GM19395 (cell line): ENCODE results near the gene LDB3.
"Not testable (repeated sequence)": the region's sequence is repeated elsewhere in the genome, so short reads cannot be mapped to it uniquely, and the experiment has no call there.

ENCODE experiments used
- ATAC-seq: cut with Tn5 transposase; IDR thresholded peaks from one replicate; pipeline ENCODE4 v1.9.1; 2021; ENCODE audit warnings: mild to moderate bottlenecking, moderate library complexity; ENCODE audit not compliant: unreplicated experiment

Gene LDB3

DNA sequence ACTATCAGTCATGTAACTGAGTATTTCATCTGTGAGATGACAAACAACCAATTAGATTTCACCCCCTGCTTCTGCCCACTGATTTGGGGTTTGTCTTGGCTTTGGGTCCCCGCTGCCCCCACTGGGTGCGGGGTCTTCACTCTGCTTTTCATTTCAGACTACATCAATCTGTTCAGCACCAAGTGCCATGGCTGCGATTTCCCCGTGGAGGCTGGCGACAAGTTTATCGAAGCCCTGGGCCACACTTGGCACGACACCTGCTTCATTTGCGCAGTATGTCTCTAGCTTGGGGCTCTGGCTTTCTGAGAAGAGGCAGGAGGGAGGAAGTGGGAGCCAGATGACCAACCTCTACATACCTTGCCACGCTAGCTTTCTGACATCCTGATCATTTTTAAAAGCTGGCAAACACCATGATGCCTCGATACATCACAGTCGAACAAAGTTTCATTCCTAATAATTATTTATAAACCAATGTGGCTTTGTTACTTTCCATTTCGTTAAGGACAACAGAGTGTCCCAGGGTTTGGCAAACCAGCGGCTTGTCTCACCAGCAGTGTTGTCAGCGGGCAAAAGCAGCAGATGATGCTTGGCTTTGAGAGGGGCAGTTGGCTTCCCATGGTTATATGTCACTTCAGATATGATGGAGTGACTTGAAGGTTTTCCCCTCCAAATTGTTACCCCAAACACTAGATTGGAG is 57.8 kb downstream of the LDB3 start:
- ATAC-seq, result no peak

DNA sequence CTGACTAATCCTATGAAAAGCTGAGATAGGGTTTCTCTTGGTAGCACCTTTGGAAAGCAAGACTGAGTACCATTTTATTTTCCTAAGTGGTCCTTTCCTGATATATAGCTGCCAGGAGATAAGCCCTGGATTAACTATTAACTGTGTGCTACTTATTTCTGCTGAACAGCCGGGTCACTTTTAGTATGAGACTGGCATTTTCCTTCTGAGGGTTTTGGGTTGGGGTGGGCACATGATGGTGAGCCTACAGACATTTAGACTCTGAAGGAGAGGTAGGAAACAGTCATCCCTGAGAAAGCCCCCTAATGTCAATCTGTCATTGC is 58.3 kb downstream of the LDB3 start:
- ATAC-seq, result no peak

DNA sequence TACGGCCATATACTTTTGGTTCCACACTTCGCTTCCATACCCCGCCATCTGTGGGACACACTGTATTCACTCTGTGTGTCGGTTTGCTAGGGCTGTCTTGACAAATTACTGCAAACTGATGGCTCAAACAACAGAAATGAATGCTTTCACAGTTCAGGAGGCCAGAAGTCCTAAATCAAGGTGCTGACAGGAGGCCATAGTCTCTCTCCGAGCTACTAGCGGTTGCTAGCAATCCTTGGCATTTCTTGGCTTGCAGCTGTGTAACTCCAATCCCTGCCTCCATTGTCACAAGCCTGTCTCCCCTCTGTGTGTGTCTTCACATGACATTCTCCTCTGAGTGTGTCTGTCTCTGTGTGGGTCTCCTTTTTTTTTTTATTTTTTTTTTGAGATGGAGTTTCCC is 59.2 kb downstream of the LDB3 start:
- no peak for ATAC-seq

DNA sequence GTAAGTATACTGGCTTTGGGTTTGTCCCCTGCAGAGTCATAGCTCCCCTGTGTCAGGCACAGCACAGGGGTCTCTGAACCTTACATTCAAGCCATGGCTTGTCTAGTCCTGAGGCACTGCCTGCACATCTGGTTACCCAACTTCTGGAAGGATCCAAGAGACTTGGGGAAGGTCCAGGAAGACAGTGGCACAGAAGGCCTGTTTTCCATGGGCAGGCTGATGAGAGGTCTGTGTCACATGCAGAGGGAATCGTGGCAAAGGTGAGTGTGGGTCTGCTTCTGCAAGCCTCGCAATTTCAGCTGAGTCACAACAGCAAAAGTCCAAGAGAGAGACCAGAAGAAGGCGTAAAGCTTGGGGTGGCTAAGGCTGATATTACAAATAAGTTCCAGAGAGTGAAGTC is 59.7 kb downstream of the LDB3 start:
- ATAC-seq, result no peak

DNA sequence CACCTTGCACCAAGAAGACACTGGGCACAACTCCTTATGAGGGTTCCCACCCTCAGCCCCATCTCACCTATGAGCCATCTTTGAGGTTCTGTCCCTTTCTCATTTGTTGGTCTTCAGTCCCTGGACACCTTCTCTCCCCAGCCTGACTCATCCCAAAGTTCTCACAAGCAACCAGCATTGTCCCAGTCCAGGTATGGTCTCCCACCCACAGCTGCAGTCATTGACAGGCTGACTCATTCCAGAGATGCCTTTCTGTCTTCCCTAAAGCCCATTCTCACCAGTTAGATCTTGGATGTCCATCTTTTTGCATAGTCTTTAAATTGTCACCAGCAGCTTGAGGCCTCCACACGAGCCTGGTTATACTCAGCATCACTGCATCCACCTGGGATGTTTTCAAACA is 61.4 kb downstream of the LDB3 start:
- ATAC-seq, result no peak

DNA sequence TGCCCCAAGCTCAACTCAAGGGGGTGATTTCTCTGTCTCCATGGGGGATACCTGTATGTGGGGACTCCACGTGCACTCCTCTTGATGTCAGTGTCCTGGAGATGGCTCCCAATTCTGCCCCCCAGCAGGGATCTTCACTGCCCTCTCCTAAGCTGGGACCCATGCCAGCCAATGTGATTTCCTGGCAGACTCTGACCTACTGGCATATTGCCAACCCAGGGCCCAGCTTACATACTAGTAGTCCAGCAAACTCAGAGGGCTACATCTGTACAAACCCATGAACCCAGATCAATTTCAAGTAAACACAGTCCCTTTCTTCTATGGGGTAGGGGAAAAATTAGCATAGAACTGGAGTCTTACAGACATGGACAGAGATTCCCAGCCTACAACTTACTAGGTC is 61.9 kb downstream of the LDB3 start:
- ATAC-seq, result no peak

DNA sequence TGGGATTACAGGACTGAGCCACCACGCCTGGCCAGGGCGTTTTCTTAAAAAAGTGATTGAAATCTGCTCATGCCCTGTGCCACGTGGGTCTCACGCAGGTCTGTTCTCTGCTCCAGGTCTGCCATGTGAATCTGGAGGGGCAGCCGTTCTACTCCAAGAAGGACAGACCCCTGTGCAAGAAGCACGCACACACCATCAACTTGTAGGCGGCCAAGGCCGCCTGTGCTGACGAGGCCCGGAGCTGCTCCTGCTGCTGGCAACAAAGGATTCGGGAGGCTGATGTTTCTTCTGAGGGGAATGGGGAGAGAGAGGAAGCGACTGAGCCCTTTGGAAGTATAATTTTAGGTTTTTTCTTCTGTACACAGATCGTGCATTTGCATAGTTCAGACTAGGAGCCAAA is 64.5 kb downstream of the LDB3 start:
- no peak for ATAC-seq

DNA sequence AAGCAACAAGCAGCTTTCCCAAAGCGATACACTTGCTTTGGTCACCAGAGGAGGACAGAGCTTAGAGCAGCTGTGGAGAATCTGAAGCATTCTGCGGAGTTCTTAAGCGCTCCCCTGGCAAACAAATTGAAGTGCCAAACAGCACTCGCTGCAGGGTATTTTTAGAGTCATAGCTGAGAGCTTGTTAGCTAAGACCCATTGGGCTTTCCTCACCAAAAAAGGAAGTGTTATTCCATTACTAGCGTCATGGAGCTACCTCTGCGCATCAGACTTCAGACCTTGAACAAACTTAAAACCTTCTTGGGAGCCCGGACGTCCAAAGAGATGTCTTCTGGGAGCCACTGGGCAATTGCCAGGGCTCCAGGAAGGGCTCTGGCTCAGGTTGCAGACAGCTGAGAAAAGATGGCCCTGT is 65.0 kb downstream of the LDB3 start:
- ATAC-seq, result no peak

DNA sequence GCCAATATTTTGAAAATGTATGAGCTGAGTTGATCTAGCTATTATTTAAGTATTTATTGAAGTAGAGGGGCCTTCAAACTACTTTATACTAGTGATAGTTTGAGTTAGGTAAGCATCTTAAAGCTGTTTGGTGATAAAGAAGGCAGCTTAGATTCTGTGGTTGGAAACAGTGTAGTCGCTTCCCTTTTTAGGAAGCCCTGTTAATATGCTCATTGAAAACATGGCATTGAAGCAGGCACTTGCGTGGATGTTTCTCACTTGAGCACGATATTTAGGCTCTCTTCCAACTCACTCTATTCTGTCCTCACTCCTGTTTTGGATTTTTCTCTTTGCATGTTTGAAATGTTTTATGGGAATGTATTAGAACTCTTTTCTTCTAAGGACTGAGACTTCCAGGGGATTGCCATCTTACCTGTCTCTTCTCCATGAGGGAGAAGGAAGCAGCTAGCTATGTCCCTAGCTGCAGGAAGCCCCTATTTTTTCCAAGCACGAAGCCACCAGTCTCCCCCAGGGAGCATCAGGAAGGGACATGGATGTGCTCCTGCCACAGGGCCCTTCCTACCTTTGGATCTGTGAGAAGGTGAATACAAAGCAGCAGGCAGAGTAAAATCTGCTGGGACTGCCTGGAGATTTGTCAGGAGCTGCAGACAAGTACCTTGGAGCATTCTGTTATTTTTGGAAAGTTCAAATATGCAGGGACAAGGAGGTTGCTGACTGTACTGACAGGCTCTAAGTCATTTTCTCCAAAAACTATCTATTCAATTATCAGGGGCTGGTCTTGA is 66.1 kb downstream of the LDB3 start:
- ATAC-seq, result no peak

DNA sequence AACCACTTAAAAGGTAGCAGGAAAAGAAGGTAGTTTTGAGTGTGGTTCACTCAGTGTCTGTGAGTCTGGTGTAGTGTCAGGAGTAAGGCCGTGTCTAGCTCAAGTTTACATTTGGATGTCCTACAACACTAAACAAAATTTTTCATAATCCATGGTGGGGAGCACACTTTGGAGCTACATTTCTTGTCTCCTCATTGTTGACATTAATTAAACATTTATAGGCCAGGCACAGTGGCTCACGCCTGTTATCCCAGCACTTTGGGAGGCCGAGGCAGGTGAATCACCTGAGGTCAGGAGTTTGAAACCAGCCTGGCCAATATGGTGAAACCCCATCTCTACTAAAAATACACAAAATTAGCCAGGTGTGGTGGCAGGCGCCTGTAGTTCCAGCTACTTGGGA is 67.0 kb downstream of the LDB3 start:
- not testable (repeated sequence) for ATAC-seq

DNA sequence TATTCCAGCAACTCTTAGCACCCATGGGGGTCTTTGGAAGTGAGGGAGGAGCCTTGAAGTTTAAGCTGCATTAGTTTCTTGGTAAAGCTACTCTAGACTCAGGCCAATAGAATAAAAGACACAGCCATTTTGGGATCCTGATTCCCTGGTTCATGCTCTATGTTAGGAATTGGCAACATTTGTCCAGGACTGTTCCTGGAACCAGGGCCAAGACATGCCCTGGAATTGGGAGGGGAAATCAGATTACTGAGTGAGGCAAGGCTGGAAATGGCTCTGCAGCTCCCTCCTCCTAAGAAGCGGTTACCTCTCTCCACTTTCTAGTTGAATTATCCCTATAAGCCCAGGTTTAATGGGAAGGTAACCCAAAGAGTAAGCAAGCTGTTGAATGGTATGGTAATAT is 73.9 kb downstream of the LDB3 start:
- ATAC-seq, result no peak

DNA sequence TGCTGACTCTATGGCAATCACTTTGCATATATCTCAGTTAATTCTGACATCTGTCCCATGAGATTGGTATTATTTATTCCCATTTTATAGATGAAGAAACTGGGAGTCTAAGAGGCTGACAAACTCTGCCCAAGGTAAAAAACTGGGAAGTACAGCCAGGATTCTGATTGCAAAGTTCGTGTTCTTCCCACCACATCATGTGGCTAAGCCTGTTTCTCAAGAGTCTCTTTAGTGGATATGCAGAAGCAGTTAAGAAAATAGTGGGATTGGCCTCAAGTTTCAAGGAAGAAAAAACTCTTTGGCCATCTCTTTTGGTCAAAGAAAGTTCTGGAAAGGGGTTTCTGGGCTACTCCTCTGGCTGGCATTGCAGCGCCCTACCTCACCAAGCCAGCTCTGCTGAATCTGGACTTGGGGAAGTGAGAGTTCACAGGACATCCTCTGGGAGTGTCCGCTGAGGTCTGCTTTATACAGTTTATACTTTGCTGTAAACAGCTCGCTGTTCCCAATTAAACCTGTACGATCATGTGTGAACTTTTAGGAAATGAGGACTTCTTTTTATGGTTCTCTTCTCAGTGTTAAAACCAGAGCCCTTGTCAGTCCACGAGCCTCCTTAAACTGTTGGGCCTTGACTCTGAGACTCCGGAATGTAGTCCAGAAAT is 75.9 kb downstream of the LDB3 start:
- ATAC-seq, result no peak

DNA sequence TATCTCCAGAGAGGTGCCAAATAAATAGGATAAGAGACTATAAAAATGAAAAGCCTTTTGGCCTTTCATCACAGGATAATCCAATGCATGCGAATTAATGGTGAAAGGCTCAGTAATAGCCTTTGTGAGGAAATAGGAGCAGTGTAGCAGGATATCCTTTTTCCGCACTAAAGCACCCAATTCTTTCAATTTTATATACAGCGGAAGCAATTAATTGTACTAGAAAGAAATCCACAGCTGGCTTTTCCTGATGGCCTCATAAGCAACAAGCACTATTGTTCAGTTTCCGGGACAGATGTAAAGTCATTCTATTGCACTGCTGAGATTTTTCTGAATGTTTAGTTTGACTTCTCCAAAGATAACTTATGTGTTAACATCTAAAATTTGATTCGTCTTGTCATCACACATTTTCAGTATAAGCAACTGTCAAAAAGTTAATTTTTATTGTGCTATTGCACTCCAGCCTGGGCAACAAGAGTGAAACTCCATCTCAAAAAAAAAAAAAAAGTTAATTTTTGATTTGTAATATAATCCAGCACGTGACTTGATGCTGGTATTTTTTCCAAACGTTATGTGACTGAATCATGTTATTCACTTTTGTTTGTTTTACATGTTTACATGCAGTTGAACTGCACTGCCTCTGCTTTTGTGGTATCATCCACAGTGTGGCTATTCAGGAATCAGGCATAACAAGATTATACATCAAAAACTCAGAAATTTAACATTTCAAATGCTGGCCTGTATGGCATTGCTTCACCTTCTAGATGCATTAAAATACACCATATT is 79.7 kb downstream of the LDB3 start:
- no peak for ATAC-seq

DNA sequence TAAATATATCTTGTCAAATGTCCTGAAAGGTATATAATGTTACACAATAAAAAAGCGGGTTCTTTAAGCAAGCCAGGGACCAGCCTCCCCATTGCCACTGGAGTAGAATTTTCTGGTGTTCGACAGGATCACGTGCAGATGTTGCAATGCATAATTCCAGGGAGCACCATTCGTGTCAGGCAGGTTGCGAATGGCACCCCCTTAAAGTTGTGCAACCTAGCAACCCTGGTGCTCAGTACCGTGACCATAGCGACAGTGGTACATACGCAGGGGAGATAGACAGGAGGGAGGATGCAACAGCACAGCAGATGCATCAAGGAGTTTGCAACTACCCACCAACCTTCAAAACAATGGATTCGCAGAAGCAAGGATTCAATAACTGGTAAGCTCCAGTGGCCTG is 81.5 kb downstream of the LDB3 start:
- ATAC-seq, result no peak

DNA sequence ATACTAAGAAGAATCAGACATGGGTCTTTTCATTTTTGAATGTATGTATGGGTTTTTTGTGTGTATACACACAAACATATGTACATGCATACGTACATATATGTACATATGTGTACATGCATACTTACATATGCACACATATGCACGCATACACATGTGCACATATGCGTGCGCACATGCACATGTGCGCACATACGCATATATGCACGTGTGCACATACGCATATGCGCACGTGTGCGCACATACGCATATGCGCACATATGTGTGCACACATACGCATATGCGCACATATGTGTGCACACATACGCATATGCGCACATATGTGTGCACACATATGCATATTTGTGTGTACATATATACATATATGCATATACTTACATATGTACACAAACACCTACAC is 83.2 kb downstream of the LDB3 start:
- ATAC-seq, result no peak

DNA sequence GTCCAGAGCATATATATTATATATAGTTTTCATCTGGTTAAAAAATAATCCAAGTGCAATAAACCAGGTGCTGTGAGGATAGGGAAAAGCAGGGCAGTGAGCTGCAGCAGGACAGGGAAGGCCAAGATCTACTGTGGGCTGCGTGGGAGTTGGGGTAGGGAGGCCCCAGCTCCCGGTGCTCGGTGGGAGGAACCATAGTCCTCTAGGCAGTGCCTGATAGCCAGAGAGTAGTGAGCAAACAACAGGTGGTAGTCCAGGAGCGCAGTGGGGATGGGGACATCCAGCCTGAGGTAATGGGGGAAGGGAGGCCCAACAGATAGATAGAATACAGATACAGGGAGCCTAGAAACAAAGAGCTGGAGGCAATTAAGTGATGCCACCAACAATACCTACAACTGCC is 84.0 kb downstream of the LDB3 start:
- ATAC-seq, result no peak

DNA sequence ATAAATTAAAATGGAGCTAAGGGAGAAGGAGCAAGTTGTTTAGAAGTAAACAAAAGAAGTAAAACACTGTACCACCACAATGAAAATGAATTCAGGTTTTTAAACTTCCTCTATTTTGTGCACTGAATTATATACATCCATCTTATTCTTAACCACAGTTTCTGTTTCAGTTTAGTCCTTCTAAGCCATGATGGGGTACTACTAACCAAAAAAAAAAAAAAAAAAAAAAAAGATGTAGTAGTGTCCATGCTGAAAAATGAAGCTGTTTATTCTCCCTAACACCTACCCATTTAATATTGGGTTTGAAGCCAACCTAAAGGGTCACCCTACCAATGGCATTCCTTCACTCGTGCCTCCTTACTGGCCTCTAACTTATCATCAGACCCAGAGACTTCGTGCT is 84.7 kb downstream of the LDB3 start:
- ATAC-seq, result no peak

DNA sequence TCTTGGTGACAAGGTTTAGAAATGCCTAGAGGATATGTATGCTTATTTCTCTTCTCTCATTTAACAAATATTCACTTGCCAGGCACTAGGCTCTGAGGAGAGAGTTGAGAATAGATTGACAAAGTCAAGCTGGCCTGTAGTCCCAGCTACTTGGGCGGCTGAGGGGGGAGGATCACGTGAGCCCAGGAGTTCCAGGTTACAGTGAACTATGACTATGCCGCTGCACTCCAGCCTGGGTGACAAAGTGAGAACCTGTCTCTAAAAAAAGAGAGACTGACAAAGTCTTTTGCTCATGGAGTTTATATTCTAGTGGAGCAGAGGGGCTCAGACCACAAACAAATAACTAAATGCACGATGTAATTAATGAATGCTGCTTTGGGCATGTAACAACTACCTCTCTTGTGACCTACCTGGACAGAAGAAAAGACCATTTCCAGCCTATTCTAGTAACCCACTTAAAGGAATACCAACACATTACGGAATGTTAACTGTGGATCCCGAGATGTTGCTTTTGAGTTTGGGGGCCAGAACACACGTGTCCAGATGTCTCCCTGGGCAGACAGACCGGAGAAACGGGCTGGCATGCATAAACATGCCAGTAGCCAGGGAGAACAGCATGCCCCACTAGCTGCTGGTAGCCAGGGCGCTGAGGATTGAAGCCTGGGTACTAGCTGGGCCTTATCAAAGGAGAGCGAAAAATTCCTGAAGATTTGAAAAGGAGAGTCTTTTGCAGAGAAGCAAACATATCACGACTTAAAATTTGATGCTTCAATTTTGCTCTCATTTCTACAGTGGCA is 85.5 kb downstream of the LDB3 start:
- no peak for ATAC-seq

DNA sequence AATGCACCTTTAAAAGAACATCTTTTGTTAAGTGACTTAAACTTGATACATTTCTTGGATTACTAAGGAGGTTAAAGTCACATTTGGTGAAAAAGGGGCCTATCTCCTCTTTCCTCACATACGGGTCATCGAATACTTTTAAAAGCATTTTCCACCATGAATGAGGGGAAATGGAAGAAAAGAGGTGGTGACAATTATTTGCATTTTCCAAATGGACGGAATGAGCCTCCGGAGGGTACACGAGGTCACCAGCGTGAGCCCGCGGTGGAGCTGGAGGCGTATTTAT is 87.1 kb downstream of the LDB3 start:
- no peak for ATAC-seq

DNA sequence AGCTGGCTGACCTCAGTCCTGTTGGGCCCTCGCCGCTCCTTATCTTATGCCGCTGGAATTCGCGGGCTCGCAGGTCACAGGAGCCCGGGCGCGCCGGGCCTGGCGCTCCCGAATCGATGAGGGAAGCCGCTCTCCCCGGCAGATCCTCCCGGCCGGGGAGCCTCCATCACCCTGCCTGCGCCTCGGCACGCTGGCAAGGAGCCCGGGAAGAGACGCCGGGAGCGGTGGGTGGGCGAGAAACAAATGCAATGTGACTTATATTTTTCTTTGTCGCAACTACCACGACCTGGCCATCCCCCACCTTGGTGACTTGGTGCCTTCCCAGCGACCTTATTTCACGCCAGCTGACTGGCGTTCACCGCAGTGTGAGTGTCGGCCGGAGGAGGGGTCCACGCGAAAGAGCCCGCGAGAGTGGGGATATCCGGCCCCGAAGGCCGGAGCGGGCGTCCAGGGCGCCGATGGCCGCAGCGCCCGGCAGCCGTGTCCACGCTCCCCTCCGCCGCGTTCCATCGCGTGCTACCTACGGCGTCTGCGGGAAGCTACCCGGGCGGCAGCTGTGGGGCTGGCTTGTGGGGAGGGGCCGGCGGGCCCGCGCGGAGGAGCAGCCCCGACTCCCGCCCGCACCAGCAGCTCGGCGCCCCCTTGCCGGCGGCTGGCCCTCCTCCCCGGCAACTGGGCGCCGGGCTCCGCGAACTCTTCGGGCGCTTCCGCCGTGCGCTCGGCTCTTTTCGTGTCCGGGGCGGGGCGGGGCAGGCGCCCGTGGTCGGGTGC is 87.6 kb downstream of the LDB3 start:
- ATAC-seq, result peak; percentile 66
